PC-3 (cell line): ENCODE results near the gene RNF11.

Experiments used
- EZH2 ChIP-seq: fragments of 300-600 bp; sonication (generic); IDR thresholded peaks from one replicate; pipeline ENCODE4 v1.6.1; 2017; ENCODE audit warnings: antibody characterized with exemption, mild to moderate bottlenecking, low read length; ENCODE audit not compliant: unreplicated experiment
- EZH2phosphoT487 ChIP-seq: fragments of 300-600 bp; sonication (generic); IDR thresholded peaks from 2 replicates; pipeline ENCODE4 v1.6.1; 2018; ENCODE audit warnings: mild to moderate bottlenecking, antibody characterized with exemption, low read length, borderline replicate concordance
- TF ChIP-seq, protein P1 (sequence below): fragments of 300-600 bp; sonication (generic); conservative IDR thresholded peaks from 2 replicates; pipeline ENCODE4 v1.5.1; 2017; ENCODE audit warnings: antibody characterized with exemption, low read depth, mild to moderate bottlenecking, low read length

DNA sequence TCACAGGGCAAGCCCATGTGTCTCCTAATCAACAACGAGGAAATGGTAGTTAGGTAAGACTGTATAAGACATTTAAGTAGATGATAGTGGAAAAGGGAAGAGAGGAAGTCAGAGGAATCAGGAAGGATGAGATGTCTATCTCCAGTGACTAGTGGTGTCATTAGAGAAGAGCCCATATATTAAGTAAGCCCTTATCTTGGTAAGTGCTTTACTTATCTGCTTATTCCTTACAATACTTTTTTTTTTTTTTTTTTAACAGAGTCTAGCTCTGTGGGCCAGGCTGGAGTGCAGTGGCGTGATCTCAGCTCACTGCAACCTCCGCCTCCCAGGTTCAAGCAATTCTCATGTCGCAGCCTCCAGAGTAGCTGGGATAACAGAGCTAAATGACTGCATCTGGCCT is 29.5 kb downstream of the RNF11 start:
- TF ChIP-seq, protein P1, sequence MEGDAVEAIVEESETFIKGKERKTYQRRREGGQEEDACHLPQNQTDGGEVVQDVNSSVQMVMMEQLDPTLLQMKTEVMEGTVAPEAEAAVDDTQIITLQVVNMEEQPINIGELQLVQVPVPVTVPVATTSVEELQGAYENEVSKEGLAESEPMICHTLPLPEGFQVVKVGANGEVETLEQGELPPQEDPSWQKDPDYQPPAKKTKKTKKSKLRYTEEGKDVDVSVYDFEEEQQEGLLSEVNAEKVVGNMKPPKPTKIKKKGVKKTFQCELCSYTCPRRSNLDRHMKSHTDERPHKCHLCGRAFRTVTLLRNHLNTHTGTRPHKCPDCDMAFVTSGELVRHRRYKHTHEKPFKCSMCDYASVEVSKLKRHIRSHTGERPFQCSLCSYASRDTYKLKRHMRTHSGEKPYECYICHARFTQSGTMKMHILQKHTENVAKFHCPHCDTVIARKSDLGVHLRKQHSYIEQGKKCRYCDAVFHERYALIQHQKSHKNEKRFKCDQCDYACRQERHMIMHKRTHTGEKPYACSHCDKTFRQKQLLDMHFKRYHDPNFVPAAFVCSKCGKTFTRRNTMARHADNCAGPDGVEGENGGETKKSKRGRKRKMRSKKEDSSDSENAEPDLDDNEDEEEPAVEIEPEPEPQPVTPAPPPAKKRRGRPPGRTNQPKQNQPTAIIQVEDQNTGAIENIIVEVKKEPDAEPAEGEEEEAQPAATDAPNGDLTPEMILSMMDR, result no peak
- no peak for TF ChIP-seq EZH2phosphoT487
- no peak for TF ChIP-seq EZH2
